Mesenchymal stem cell (in vitro differentiated cells and primary cell): ENCODE measurements around the gene INPP5A.

Source experiments
- DNase-seq: peaks from one replicate; pipeline ENCODE4 v3.0.0-alpha.2; 2013
- H2AFZ ChIP-seq: one replicate; pipeline ENCODE4 v1.6.1; 2013; ENCODE audit warnings: low read depth, mild to moderate bottlenecking, control low read depth, inconsistent platforms, low read length, moderate library complexity
- H2AK5ac ChIP-seq: 2 replicates; pipeline ENCODE4 v1.6.1; 2013; ENCODE audit warnings: low read length, moderate library complexity, mild to moderate bottlenecking, inconsistent platforms; ENCODE audit not compliant: severe bottlenecking
- H2BK120ac ChIP-seq: one replicate; pipeline ENCODE4 v1.6.1; 2013; ENCODE audit warnings: low read depth, mild to moderate bottlenecking, inconsistent platforms, low read length, moderate library complexity
- H2BK12ac ChIP-seq, 2 experiments: one replicate each; pipeline ENCODE4 v1.6.1; 2013; ENCODE audit warnings: inconsistent platforms in 2 of 2, low read length in 2 of 2, mild to moderate bottlenecking in 2 of 2, moderate library complexity in 2 of 2, control low read depth in 1 of 2
- H2BK15ac ChIP-seq: one replicate; pipeline ENCODE4 v1.6.1; 2013; ENCODE audit warnings: mild to moderate bottlenecking, low read depth, inconsistent platforms; ENCODE audit not compliant: poor library complexity, severe bottlenecking
- H2BK5ac ChIP-seq: 2 replicates; pipeline ENCODE4 v1.6.1; 2013; ENCODE audit warnings: low read depth, mild to moderate bottlenecking, low read length, control low read depth, inconsistent platforms; ENCODE audit not compliant: poor library complexity, severe bottlenecking
- H3K14ac ChIP-seq, 2 experiments: one replicate each; pipeline ENCODE4 v1.6.1; 2013; ENCODE audit warnings: inconsistent platforms in 2 of 2, low read length in 2 of 2, control low read depth in 1 of 2, mild to moderate bottlenecking in 1 of 2, moderate library complexity in 1 of 2
- H3K18ac ChIP-seq, 2 experiments: one replicate each; pipeline ENCODE4 v1.6.1; 2013; ENCODE audit warnings: inconsistent platforms in 2 of 2, low read length in 2 of 2, control low read depth in 1 of 2, low read depth in 1 of 2, mild to moderate bottlenecking in 1 of 2
- H3K23ac ChIP-seq, 2 experiments: one replicate each; pipeline ENCODE4 v1.6.1; 2013; ENCODE audit warnings: inconsistent platforms in 2 of 2, low read length in 2 of 2, mild to moderate bottlenecking in 2 of 2, moderate library complexity in 2 of 2, control low read depth in 1 of 2
- H3K27ac ChIP-seq: 2 replicates; pipeline ENCODE4 v1.5.1; 2013; ENCODE audit warnings: mild to moderate bottlenecking, moderate library complexity, low read length, control low read depth, inconsistent platforms; ENCODE audit not compliant: poor library complexity, severe bottlenecking
- H3K27me3 ChIP-seq, 2 experiments: 2 replicates each; pipeline versions ENCODE4 v1.6.1 to v1.7.0; 2013; ENCODE audit warnings: low read length in 2 of 2, mild to moderate bottlenecking in 2 of 2, moderate library complexity in 2 of 2, control low read depth in 1 of 2, inconsistent platforms in 1 of 2; ENCODE audit not compliant: control insufficient read depth in 1 of 2, insufficient read depth in 1 of 2
- H3K36me3 ChIP-seq, 2 experiments: 2 replicates each; pipeline versions ENCODE4 v1.6.1 to v1.7.0; 2013; ENCODE audit warnings: low read length in 2 of 2, control low read depth in 1 of 2, inconsistent platforms in 1 of 2, low read depth in 1 of 2, mild to moderate bottlenecking in 1 of 2; ENCODE audit not compliant: insufficient read depth in 2 of 2, control insufficient read depth in 1 of 2
- H3K4ac ChIP-seq, 2 experiments: one replicate each; pipeline ENCODE4 v1.6.1; 2013; ENCODE audit warnings: inconsistent platforms in 2 of 2, low read length in 2 of 2, mild to moderate bottlenecking in 2 of 2, moderate library complexity in 2 of 2, control low read depth in 1 of 2, low read depth in 1 of 2
- H3K4me1 ChIP-seq: 2 replicates; pipeline ENCODE4 v1.6.1; 2013; ENCODE audit warnings: low read depth, low read length, control low read depth; ENCODE audit not compliant: control insufficient read depth, insufficient read depth
- H3K4me2 ChIP-seq: 2 replicates; pipeline ENCODE4 v1.6.1; 2013; ENCODE audit warnings: low read length, mild to moderate bottlenecking, inconsistent platforms; ENCODE audit not compliant: poor library complexity, severe bottlenecking
- H3K4me3 ChIP-seq, 2 experiments: 2 replicates each; pipeline versions ENCODE4 v1.5.1 to v1.7.0; 2013; ENCODE audit warnings: low read length in 2 of 2, mild to moderate bottlenecking in 2 of 2, control low read depth in 1 of 2, low read depth in 1 of 2; ENCODE audit not compliant: insufficient read depth in 1 of 2
- H3K79me1 ChIP-seq: replicated peaks from 2 replicates; pipeline ENCODE4 v1.6.1; 2013; ENCODE audit warnings: mild to moderate bottlenecking, control low read depth, low read length, inconsistent platforms; ENCODE audit not compliant: poor library complexity, severe bottlenecking
- H3K9ac ChIP-seq: 2 replicates; pipeline ENCODE4 v1.7.0; 2013; ENCODE audit warnings: mild to moderate bottlenecking, low read length, moderate library complexity
- H3K9me3 ChIP-seq: 2 replicates; pipeline ENCODE4 v1.7.0; 2013; ENCODE audit warnings: mild to moderate bottlenecking, low read length; ENCODE audit not compliant: control insufficient read depth
- H4K8ac ChIP-seq: one replicate; pipeline ENCODE4 v1.6.1; 2013; ENCODE audit warnings: inconsistent platforms, mild to moderate bottlenecking, low read length, moderate library complexity
- H4K91ac ChIP-seq: one replicate; pipeline ENCODE4 v1.6.1; 2013; ENCODE audit warnings: mild to moderate bottlenecking, low read length, inconsistent platforms
- whole genome bisulfite sequencing: methylation state at CpG from one replicate; pipeline ENCODE4 v1.1.7; 2013; ENCODE audit warnings: mixed read lengths; 5-methylcytosine and 5-hydroxymethylcytosine counted together

INPP5A gene

DNA sequence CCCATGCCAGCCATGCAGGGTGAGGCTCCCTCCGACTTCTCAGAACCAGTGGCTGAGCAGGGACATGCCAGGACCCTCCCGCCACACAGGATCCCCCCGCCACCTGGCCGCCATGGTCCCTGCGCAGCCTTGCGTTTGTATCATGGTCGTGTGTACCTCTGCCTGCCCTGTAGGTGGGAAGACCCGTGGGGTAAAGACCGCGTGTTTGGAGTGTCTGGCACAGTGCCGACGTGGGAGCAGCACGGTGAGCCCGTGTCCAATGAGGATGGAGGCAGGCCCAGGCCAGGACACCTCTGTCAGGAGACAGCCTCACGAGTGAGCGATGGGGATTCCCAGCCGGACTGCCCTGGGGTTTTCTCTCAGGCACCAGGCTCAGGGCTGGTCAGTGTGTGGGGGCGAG, 216.5 kb downstream of the INPP5A start:
- Histone ChIP-seq H2BK15ac (no peak overlapping the region), H2AK5ac (no peak overlapping the region), H2AFZ (no peak overlapping the region), H3K36me3 (peaks cover 44 to 81% of the 10 kb centered on the region in 2 experiments), H3K4me1 (peaks cover 6% of the 10 kb centered on the region), H3K79me1 (no peaks in the 10 kb centered on the region), H2BK120ac (no peak overlapping the region), H3K4me3 (no peak overlapping the region), H2BK5ac (no peak overlapping the region), H2BK12ac (no peak overlapping the region), H3K27ac (no peak overlapping the region), H4K8ac (no peak overlapping the region), H3K14ac (no peak overlapping the region), H3K18ac (no peak overlapping the region), H3K9ac (no peak overlapping the region), H3K4ac (no peak overlapping the region), H3K27me3 (no peaks in the 10 kb centered on the region), H3K23ac (no peak overlapping the region), H4K91ac (no peak overlapping the region), H3K4me2 (no peak overlapping the region), H3K9me3 (no peaks in the 10 kb centered on the region)
- DNase-seq, result no peak
- WGBS, result 92% methylated on average over 18 of the region's 18 CpGs

DNA sequence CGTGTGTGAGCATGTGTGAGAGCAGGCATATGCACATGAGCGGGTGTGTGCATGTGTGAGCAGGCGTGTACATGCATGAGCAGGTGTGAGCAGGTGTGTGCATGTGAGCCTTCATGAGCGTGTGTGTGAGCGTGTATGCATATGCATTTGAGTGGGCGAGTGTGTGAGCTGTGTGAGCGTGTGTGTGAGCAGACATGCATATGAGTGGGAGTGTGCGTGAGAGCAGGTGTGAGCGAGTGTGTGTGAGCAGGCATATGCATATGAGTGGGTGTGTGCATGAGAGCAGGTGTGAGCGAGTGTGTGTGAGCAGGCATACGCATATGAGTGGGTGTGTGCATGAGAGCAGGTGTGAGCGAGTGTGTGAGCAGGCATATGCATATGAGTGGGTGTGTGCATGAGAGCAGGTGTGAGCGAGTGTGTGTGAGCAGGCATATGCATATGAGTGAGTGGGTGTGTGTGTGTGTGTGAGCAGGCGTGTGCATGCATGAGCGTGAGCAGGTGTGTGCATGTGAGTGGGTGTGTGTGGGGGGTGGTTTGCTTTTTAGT, 217.7 kb downstream of the INPP5A start:
- Histone ChIP-seq H3K79me1 (no peaks in the 10 kb centered on the region), H3K27me3 (no peaks in the 10 kb centered on the region), H3K23ac (no peak overlapping the region), H4K91ac (no peak overlapping the region), H3K4me2 (no peak overlapping the region), H2BK15ac (no peak overlapping the region), H3K4me1 (peaks cover 6% of the 10 kb centered on the region), H4K8ac (no peak overlapping the region), H3K27ac (no peak overlapping the region), H3K4me3 (no peak overlapping the region), H3K18ac (no peak overlapping the region), H2BK120ac (no peak overlapping the region), H2AFZ (no peak overlapping the region), H2BK5ac (no peak overlapping the region), H2AK5ac (no peak overlapping the region), H3K9me3 (no peaks in the 10 kb centered on the region), H3K4ac (no peak overlapping the region), H3K9ac (no peak overlapping the region), H3K36me3 (peaks cover 42 to 81% of the 10 kb centered on the region in 2 experiments), H2BK12ac (no peak overlapping the region), H3K14ac (peak overlapping the region in 1 of 2 experiments; percentile 5)
- 98% methylated on average over 15 of the region's 15 CpGs for WGBS
- no peak for DNase-seq

DNA sequence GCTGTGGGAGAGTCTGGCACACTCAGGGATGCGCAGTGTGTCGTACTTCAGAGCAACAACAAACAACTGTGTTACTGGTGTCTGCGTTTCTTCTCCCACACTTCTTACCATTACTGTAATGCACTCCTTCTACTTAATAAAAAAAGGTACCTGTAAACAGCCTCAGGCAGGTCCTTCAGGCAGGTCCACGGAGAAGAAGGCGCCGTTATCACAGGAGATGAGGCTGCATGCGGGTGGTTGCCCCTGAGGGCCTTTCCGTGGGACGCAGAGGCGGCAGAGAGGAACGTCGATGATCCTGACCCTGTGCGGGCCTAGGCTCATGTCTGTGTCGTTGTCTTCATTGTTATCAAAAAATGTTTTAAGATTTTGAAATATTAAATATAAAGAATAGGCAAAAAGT, 219.0 kb downstream of the INPP5A start:
- Histone ChIP-seq H2AK5ac (no peak overlapping the region), H3K9ac (no peak overlapping the region)
- WGBS, result 92% methylated on average over 7 of the region's 14 CpGs

DNA sequence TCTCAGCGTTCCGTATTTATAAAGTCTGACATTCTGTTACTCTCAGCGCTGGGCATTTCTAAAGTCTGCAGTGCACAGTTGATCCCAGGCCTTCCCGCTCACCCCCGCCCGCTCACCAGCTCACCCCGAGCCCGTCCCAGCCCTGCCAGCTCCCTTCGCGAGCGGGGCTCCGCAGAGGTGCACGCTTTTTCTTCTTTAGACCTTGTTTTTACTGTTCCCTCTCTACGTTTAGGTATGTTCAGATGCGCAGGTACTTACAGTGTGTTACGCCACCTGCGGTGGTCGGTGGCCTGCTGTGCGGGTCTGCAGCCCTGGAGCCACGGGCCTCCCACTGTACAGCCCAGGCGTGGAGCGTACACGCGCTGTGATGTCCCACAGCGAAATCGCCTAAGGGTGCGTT, 219.6 kb downstream of the INPP5A start:
- H3K9me3 ChIP-seq, result peaks cover 3% of the 10 kb centered on the region
- H3K4ac ChIP-seq, result no peak overlapping the region
- no peak overlapping the region for H3K4me3 ChIP-seq
- H3K4me1 ChIP-seq, result peaks cover 6% of the 10 kb centered on the region
- H3K27me3 ChIP-seq, result no peaks in the 10 kb centered on the region
- no peak overlapping the region for H2AFZ ChIP-seq
- H2BK15ac ChIP-seq, result no peak overlapping the region
- no peak overlapping the region for H2AK5ac ChIP-seq
- H2BK12ac ChIP-seq, result no peak overlapping the region
- peaks cover 36 to 79% of the 10 kb centered on the region in 2 experiments for H3K36me3 ChIP-seq
- H4K91ac ChIP-seq, result no peak overlapping the region
- H3K9ac ChIP-seq, result no peak overlapping the region
- H3K23ac ChIP-seq, result no peak overlapping the region
- H2BK5ac ChIP-seq, result no peak overlapping the region
- no peak overlapping the region for H3K18ac ChIP-seq
- peak overlapping the region; percentile 56 for H4K8ac ChIP-seq
- 98% methylated on average over 27 of the region's 27 CpGs for WGBS
- DNase-seq, result no peak
- no peak overlapping the region for H3K4me2 ChIP-seq
- H2BK120ac ChIP-seq, result no peak overlapping the region
- H3K14ac ChIP-seq, result peak overlapping the region in 1 of 2 experiments; percentile 53
- no peaks in the 10 kb centered on the region for H3K79me1 ChIP-seq
- H3K27ac ChIP-seq, result no peak overlapping the region

More for the DNA sequence above, 219.0 kb downstream of the INPP5A start:
- Histone ChIP-seq H3K4me2 (no peak overlapping the region), H3K23ac (no peak overlapping the region), H4K91ac (no peak overlapping the region), H3K4me1 (peaks cover 6% of the 10 kb centered on the region), H3K79me1 (no peaks in the 10 kb centered on the region), H2BK5ac (no peak overlapping the region), H3K36me3 (peaks cover 34 to 79% of the 10 kb centered on the region in 2 experiments), H2AFZ (no peak overlapping the region), H3K14ac (no peak overlapping the region), H3K4ac (no peak overlapping the region), H3K27ac (no peak overlapping the region), H3K9me3 (no peaks in the 10 kb centered on the region), H2BK15ac (no peak overlapping the region), H3K4me3 (no peak overlapping the region), H3K18ac (no peak overlapping the region), H2BK120ac (no peak overlapping the region), H3K27me3 (no peaks in the 10 kb centered on the region), H4K8ac (no peak overlapping the region), H2BK12ac (no peak overlapping the region)
- DNase-seq, result no peak
